HepG2 (cell line): ENCODE data around the gene UBXN2A. TPM values are rescaled to one million over a fixed set of nuclear protein-coding genes. Genes with fewer than 3 reads are reported as not detected.

ENCODE experiments used
- ATAC-seq: fragments of 200-7000 bp; cut with Tn5 transposase; 3 replicates; pipeline ENCODE4 v1.9.1; 2020; ENCODE audit warnings: mild to moderate bottlenecking, moderate library complexity
- BruUV-seq: library from RNA; stranded (reverse); fragments of 400-500 nt; replicated peaks from 2 replicates; lab custom pipeline; 2021; lab: Mats Ljungman, UMichigan
- CTCF ChIA-PET: fragments of 300-600 bp; formaldehyde crosslinking; extraction: SDS; loops from one replicate; lab custom pipeline; 2021; ENCODE audit warnings: low total read pairs, inconsistent platforms, low intra/inter-chr PET ratio; lab: Yijun Ruan, JAX
- POLR2A ChIA-PET: fragments of 350-600 bp; sonication (Branson Sonifier 250); formaldehyde crosslinking; loops from one replicate; lab custom pipeline; 2020; ENCODE audit warnings: antibody characterized with exemption, inconsistent platforms; lab: Yijun Ruan, JAX
- DNase-seq: peaks from one replicate; pipeline ENCODE4 v3.0.0-alpha.2; 2015; ENCODE audit warnings: low spot score
- FAIRE-seq: peaks from 3 replicates; lab custom pipeline; 2011; peaks lifted over from hg19 to GRCh38; lab: Jason Lieb, UNC
- H2AFZ ChIP-seq: one replicate; pipeline ENCODE4 v1.6.1; 2011; ENCODE audit warnings: low read length, inconsistent platforms
- H3K27ac ChIP-seq: fragments of 300-600 bp; 3 replicates; pipeline ENCODE4 v1.8.0; 2011; ENCODE audit warnings: mixed run types, mild to moderate bottlenecking, mixed read lengths, low read length, inconsistent platforms; ENCODE audit not compliant: insufficient read depth; ENCODE audit errors: extremely low read length
- H3K27me3 ChIP-seq, 2 experiments: fragments of 200-600 bp in 1 of 2; 2 replicates in 1 of 2; 3 replicates in 1 of 2; pipeline versions ENCODE4 v1.6.0 to v1.8.0; 2011; ENCODE audit warnings: low read length in 2 of 2, mild to moderate bottlenecking in 2 of 2, moderate library complexity in 2 of 2, inconsistent platforms in 1 of 2; ENCODE audit not compliant: insufficient read depth in 2 of 2, control insufficient read depth in 1 of 2
- H3K36me3 ChIP-seq, 2 experiments: fragments of 200-600 bp in 1 of 2; replicated peaks in 1 of 2; 2 replicates in 1 of 2; 3 replicates in 1 of 2; pipeline versions ENCODE4 v1.5.1 to v1.8.0; 2011; ENCODE audit warnings: low read length in 2 of 2, inconsistent platforms in 1 of 2; ENCODE audit not compliant: insufficient read depth in 2 of 2, control insufficient read depth in 1 of 2
- H3K4me1 ChIP-seq: 2 replicates; pipeline ENCODE4 v1.5.1; 2012; ENCODE audit warnings: low read length, inconsistent platforms; ENCODE audit not compliant: insufficient read depth
- H3K4me2 ChIP-seq: 2 replicates; pipeline ENCODE4 v1.6.0; 2011; ENCODE audit warnings: low read depth, low read length, inconsistent platforms
- H3K4me3 ChIP-seq, 3 experiments: fragments of 200-600 bp in 1 of 3; sonication (generic), shearing (Covaris generic) in 1 of 3; replicated peaks in 1 of 3; 2 replicates each; pipeline ENCODE4 v1.5.1; 2011 to 2016; ENCODE audit warnings: low read length in 3 of 3, inconsistent platforms in 2 of 3, low read depth in 2 of 3, mild to moderate bottlenecking in 2 of 3, control low read depth in 1 of 3, mixed read lengths in 1 of 3; ENCODE audit not compliant: insufficient read depth in 1 of 3
- H3K79me2 ChIP-seq: one replicate; pipeline ENCODE4 v1.6.1; 2011; ENCODE audit warnings: low read length, inconsistent platforms; ENCODE audit not compliant: insufficient read depth
- H3K9ac ChIP-seq: 2 replicates; pipeline ENCODE4 v1.6.0; 2011; ENCODE audit warnings: mild to moderate bottlenecking, low read depth, low read length, inconsistent platforms; ENCODE audit not compliant: insufficient read depth
- H3K9me3 ChIP-seq: 2 replicates; pipeline ENCODE4 v1.5.1; 2012; ENCODE audit warnings: mild to moderate bottlenecking, low read length
- H4K20me1 ChIP-seq: 2 replicates; pipeline ENCODE4 v1.6.0; 2011; ENCODE audit warnings: inconsistent platforms, mild to moderate bottlenecking, low read length, moderate library complexity; ENCODE audit not compliant: insufficient read depth
- ATAD3A ChIP-seq: sonication (generic); formaldehyde crosslinking; IDR thresholded peaks from 2 replicates; pipeline ENCODE4 v1.4.0; 2020; ENCODE audit warnings: missing genetic modification reagents
- DR1 ChIP-seq: sonication (generic); formaldehyde crosslinking; IDR thresholded peaks from 2 replicates; pipeline ENCODE4 v1.8.0; 2021; ENCODE audit warnings: mild to moderate bottlenecking, missing genetic modification reagents, inconsistent platforms
- GATAD2A ChIP-seq: IDR thresholded peaks from 2 replicates; pipeline ENCODE4 v1.6.1; 2016
- HOXA3 ChIP-seq: sonication (generic); formaldehyde crosslinking; IDR thresholded peaks from 2 replicates; pipeline ENCODE4 v1.5.0; 2020; ENCODE audit warnings: missing genetic modification reagents
- MTF2 ChIP-seq: sonication (generic); formaldehyde crosslinking; IDR thresholded peaks from 2 replicates; pipeline ENCODE4 v1.5.0; 2020; ENCODE audit warnings: missing genetic modification reagents, borderline replicate concordance
- NR2F6 ChIP-seq, 2 experiments: IDR thresholded peaks; 2 replicates each; pipeline ENCODE4 v1.6.1; 2016; ENCODE audit warnings: antibody characterized with exemption in 1 of 2, mild to moderate bottlenecking in 1 of 2
- PITX1 ChIP-seq: sonication (generic); formaldehyde crosslinking; IDR thresholded peaks from 2 replicates; pipeline ENCODE4 v1.5.1; 2020; ENCODE audit warnings: mild to moderate bottlenecking, missing genetic modification reagents
- RELA ChIP-seq: sonication (generic); formaldehyde crosslinking; IDR thresholded peaks from 2 replicates; pipeline ENCODE4 v1.4.0; 2020; ENCODE audit warnings: missing genetic modification reagents
- SALL1 ChIP-seq: sonication (generic); formaldehyde crosslinking; IDR thresholded peaks from 2 replicates; pipeline ENCODE4 v1.8.0; 2022; ENCODE audit warnings: mild to moderate bottlenecking, missing genetic modification reagents
- ZBTB7B ChIP-seq: sonication (generic); formaldehyde crosslinking; IDR thresholded peaks from 2 replicates; pipeline ENCODE4 v1.4.0; 2020; ENCODE audit warnings: missing genetic modification reagents
- ZNF546 ChIP-seq: sonication (generic); formaldehyde crosslinking; conservative IDR thresholded peaks from 2 replicates; pipeline ENCODE4 v1.8.1; 2023; ENCODE audit warnings: mild to moderate bottlenecking, missing genetic modification reagents
- ZNF766 ChIP-seq: sonication (generic); formaldehyde crosslinking; IDR thresholded peaks from 2 replicates; pipeline ENCODE4 v1.5.0; 2020; ENCODE audit warnings: missing genetic modification reagents, borderline replicate concordance
- WGBS: methylation state at CpG from one replicate; pipeline ENCODE4 v1.1.6; 2017; ENCODE audit warnings: low lambda C conversion rate; 5-methylcytosine and 5-hydroxymethylcytosine counted together
- in situ Hi-C: cut with HindIII; loops from 2 replicates; pipeline ENCODE4 v1.10.0; 2017; ENCODE audit warnings: low pct_unique_long_range_greater_than_20kb; ENCODE audit not compliant: extremely low pct_ligation_motif_present
- intact Hi-C: fragments of 100-400 bp; cut with micrococcal nuclease; formaldehyde crosslinking; loops from one replicate; pipeline ENCODE4 v1.10.0; 2022; ENCODE audit not compliant: unreplicated experiment
- polyA plus RNA-seq, 8 experiments: library from polyadenylated mRNA; depleted of rRNA in 3 of 8; stranded (reverse) in 7 of 8; unstranded in 1 of 8; fragments of >200 nt; fragmentation: Illumina TruSeq in 4 of 8; extraction: Trizol in 4 of 8; gene quantifications; 2 replicates each; pipeline versions ENCODE4 v1.2.1 to v1.2.3, GENCODE V29; 2011 to 2016; ENCODE audit warnings: low read depth in 4 of 8, missing spikeins in 1 of 8, mixed read lengths in 1 of 8; ENCODE audit not compliant: insufficient read depth in 1 of 8
- total RNA-seq, 5 experiments: library from RNA; depleted of rRNA; stranded (reverse); fragments of >200 nt; fragmentation: Illumina TruSeq; extraction: Trizol; gene quantifications; 2 replicates each; pipeline ENCODE4 v1.2.3, GENCODE V29; 2016; ENCODE audit warnings: low read depth in 1 of 5
- TF ChIP-seq, protein P1 (sequence below), 2 experiments: sonication (generic) in 1 of 2; formaldehyde crosslinking in 1 of 2; IDR thresholded peaks; 2 replicates each; pipeline versions ENCODE4 v1.4.0 to v1.6.1; 2018 to 2020; ENCODE audit warnings: missing genetic modification reagents in 2 of 2, borderline replicate concordance in 1 of 2, low read depth in 1 of 2, mild to moderate bottlenecking in 1 of 2, missing biosample characterization in 1 of 2
- TF ChIP-seq, protein P2 (sequence below): sonication (generic); formaldehyde crosslinking; IDR thresholded peaks from 2 replicates; pipeline ENCODE4 v1.4.0; 2020; ENCODE audit warnings: missing genetic modification reagents, borderline replicate concordance
- TF ChIP-seq, protein P3 (sequence below): sonication (generic); formaldehyde crosslinking; IDR thresholded peaks from 2 replicates; pipeline ENCODE4 v1.4.0; 2020; ENCODE audit warnings: missing genetic modification reagents, mild to moderate bottlenecking, borderline replicate concordance

Gene UBXN2A
- total and polyA plus RNA-seq, 2 of the 13 experiments (the other 11 are each of a cell fraction or from before 2014, with no cell fraction given) = 8.3 to 20.9 TPM

DNA sequence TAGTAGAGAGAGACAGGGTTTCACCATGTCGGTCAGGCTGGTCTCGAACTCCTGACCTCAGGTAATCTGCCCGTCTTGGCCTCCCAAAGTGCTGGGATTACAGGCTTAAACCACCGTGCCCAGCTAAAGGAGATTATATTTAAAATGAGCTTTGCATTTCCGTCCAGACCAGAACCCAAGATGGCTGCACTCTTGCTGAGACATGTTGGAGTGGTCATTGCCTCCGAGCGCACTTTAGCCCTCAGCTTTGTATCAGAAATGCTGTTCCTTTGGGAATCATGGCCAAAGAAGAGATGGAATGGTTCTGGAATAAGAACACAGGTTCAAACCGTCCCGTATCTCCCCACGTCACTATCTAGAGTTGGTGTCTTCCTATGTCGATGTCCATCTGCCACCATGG lies 3.4 kb downstream of the UBXN2A start (continued):
- TF ChIP-seq, protein P1, sequence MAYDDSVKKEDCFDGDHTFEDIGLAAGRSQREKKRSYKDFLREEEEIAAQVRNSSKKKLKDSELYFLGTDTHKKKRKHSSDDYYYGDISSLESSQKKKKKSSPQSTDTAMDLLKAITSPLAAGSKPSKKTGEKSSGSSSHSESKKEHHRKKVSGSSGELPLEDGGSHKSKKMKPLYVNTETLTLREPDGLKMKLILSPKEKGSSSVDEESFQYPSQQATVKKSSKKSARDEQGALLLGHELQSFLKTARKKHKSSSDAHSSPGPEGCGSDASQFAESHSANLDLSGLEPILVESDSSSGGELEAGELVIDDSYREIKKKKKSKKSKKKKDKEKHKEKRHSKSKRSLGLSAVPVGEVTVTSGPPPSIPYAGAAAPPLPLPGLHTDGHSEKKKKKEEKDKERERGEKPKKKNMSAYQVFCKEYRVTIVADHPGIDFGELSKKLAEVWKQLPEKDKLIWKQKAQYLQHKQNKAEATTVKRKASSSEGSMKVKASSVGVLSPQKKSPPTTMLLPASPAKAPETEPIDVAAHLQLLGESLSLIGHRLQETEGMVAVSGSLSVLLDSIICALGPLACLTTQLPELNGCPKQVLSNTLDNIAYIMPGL (CRISPR knock-in tag; IDR thresholded peaks at IDR 0.05; ENCODE audit: borderline replicate concordance in 1 of 2, low read depth in 1 of 2) = peak in 1 of 2 experiments; percentile 15; a peak in 1 of 4 replicates
- TF ChIP-seq MTF2 (CRISPR knock-in tag) = no peak

DNA sequence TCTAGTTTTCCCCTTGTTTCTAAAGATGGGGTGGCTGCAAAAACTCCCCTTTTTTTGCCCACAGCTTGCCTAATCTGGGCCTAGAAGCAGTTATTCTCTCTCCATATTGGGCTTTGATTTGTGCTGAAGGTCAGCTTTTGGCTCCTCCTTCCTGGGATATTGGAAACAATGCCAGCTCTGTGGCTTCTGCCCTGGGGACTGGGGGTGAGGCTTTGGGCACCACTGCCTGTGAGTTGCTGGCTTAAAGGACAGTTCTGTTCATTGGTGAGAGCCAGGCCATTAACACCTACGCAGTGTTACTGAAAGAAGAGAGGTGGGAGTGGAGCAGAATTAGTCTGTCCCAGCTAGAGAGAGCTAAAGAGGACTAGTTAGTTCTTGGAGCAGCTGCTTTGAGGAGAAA lies 4.3 kb downstream of the UBXN2A start:
- BruUV-seq = no TSS peak
- Histone ChIP-seq H4K20me1 (peaks cover 3% of the 10 kb centered on the region; the same call in 1 of the 2 replicates), H3K27ac (peak overlapping the region; percentile 47), H3K27me3 (peaks cover 0 to 3% of the 10 kb centered on the region in 2 experiments; a peak in 1 of 5 replicates), H3K9me3 (no peaks in the 10 kb centered on the region), H3K9ac (no peak overlapping the region), H3K4me1 (peaks cover 41% of the 10 kb centered on the region), H3K4me3 (no peak overlapping the region), H3K79me2 (peaks cover 71% of the 10 kb centered on the region), H2AFZ (no peak overlapping the region), H3K4me2 (peak overlapping the region; percentile 48), H3K36me3 (peaks cover 0 to 3% of the 10 kb centered on the region in 2 experiments; a peak in 1 of 5 replicates)
- ATAC-seq (peak; percentile 54), FAIRE-seq (no peak), DNase-seq (peak; percentile 86)
- 65% methylated on average over 1 of the region's 1 CpG for WGBS
- CTCF ChIA-PET = no interaction called here
- intact Hi-C loops = no loop called here
- in situ Hi-C loops = no loop called here
- POLR2A ChIA-PET = interaction anchor here (0.9 to 1.8 kb wide), 4 partner anchors 17 to 140 kb away, joined by 3 to 18 read pairs (median 5); partner anchors contain the start of genes ATAD2B, TP53I3 and WDCP
- no peak for TF ChIP-seq ZNF766 (CRISPR knock-in tag)
- TF ChIP-seq, protein P2, sequence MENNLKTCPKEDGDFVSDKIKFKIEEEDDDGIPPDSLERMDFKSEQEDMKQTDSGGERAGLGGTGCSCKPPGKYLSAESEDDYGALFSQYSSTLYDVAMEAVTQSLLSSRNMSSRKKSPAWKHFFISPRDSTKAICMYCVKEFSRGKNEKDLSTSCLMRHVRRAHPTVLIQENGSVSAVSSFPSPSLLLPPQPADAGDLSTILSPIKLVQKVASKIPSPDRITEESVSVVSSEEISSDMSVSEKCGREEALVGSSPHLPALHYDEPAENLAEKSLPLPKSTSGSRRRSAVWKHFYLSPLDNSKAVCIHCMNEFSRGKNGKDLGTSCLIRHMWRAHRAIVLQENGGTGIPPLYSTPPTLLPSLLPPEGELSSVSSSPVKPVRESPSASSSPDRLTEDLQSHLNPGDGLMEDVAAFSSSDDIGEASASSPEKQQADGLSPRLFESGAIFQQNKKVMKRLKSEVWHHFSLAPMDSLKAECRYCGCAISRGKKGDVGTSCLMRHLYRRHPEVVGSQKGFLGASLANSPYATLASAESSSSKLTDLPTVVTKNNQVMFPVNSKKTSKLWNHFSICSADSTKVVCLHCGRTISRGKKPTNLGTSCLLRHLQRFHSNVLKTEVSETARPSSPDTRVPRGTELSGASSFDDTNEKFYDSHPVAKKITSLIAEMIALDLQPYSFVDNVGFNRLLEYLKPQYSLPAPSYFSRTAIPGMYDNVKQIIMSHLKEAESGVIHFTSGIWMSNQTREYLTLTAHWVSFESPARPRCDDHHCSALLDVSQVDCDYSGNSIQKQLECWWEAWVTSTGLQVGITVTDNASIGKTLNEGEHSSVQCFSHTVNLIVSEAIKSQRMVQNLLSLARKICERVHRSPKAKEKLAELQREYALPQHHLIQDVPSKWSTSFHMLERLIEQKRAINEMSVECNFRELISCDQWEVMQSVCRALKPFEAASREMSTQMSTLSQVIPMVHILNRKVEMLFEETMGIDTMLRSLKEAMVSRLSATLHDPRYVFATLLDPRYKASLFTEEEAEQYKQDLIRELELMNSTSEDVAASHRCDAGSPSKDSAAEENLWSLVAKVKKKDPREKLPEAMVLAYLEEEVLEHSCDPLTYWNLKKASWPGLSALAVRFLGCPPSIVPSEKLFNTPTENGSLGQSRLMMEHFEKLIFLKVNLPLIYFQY (CRISPR knock-in tag) = 0 out of 2 replicates have a peak, but pooled peaks have one; percentile 27
- TF ChIP-seq, protein P3, sequence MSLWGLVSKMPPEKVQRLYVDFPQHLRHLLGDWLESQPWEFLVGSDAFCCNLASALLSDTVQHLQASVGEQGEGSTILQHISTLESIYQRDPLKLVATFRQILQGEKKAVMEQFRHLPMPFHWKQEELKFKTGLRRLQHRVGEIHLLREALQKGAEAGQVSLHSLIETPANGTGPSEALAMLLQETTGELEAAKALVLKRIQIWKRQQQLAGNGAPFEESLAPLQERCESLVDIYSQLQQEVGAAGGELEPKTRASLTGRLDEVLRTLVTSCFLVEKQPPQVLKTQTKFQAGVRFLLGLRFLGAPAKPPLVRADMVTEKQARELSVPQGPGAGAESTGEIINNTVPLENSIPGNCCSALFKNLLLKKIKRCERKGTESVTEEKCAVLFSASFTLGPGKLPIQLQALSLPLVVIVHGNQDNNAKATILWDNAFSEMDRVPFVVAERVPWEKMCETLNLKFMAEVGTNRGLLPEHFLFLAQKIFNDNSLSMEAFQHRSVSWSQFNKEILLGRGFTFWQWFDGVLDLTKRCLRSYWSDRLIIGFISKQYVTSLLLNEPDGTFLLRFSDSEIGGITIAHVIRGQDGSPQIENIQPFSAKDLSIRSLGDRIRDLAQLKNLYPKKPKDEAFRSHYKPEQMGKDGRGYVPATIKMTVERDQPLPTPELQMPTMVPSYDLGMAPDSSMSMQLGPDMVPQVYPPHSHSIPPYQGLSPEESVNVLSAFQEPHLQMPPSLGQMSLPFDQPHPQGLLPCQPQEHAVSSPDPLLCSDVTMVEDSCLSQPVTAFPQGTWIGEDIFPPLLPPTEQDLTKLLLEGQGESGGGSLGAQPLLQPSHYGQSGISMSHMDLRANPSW (CRISPR knock-in tag) = no peak
- TF ChIP-seq DR1 (CRISPR knock-in tag) = no peak
- TF ChIP-seq ATAD3A = no peak
- no peak for TF ChIP-seq NR2F6 (IDR thresholded peaks at IDR 0.05)
- TF ChIP-seq NR2F6 (CRISPR knock-in tag; IDR thresholded peaks at IDR 0.05) = no peak; the same call in 1 of the 2 replicates
- no peak for TF ChIP-seq PITX1 (CRISPR knock-in tag)
- TF ChIP-seq SALL1 = peak; percentile 51
- 0 out of 2 replicates have a peak, but pooled peaks have one; percentile 20 for TF ChIP-seq HOXA3 (CRISPR knock-in tag)
- 0 out of 2 replicates have a peak, but pooled peaks have one; percentile 62 for TF ChIP-seq ZBTB7B (CRISPR knock-in tag)
- 0 out of 2 replicates have a peak, but pooled peaks have one; percentile 21 for TF ChIP-seq GATAD2A (CRISPR knock-in tag)
- no peak for TF ChIP-seq RELA (CRISPR knock-in tag)
- no peak for TF ChIP-seq ZNF546 (CRISPR knock-in tag)
